CD14-positive monocyte (primary cell): ENCODE data around the gene PITPNC1. TPM values are rescaled to one million over a fixed set of nuclear protein-coding genes. Genes with fewer than 3 reads are reported as not detected.

Source experiments
- DNase-seq, 3 donors: peaks; one replicate each; pipeline ENCODE4 v3.0.0-alpha.2; 2011 to 2022
- H2AFZ ChIP-seq: 2 replicates; pipeline ENCODE4 v1.6.0; 2012; ENCODE audit warnings: mild to moderate bottlenecking, low read depth, low read length, inconsistent platforms; ENCODE audit not compliant: insufficient read depth, poor library complexity, severe bottlenecking
- H3K27ac ChIP-seq, 2 donors: 1 replicate in 1 of 2; 2 replicates in 1 of 2; pipeline ENCODE4 v1.5.1; 2012 to 2013; ENCODE audit warnings: low read length in 2 of 2, control low read depth in 1 of 2, inconsistent platforms in 1 of 2, low read depth in 1 of 2, mild to moderate bottlenecking in 1 of 2
- H3K27me3 ChIP-seq, 2 donors: one replicate each; pipeline versions ENCODE4 v1.6.0 to v1.6.1; 2011 to 2013; ENCODE audit warnings: low read length in 2 of 2; ENCODE audit not compliant: control insufficient read depth in 2 of 2, insufficient read depth in 2 of 2
- H3K36me3 ChIP-seq, 2 donors: replicated peaks in 1 of 2; 1 replicate in 1 of 2; 2 replicates in 1 of 2; pipeline versions ENCODE4 v1.5.1 to v1.6.1; 2012 to 2013; ENCODE audit warnings: low read length in 2 of 2, control low read depth in 1 of 2, inconsistent platforms in 1 of 2, mild to moderate bottlenecking in 1 of 2; ENCODE audit not compliant: insufficient read depth in 2 of 2, control insufficient read depth in 1 of 2
- H3K4me1 ChIP-seq, 2 donors: 1 replicate in 1 of 2; 2 replicates in 1 of 2; pipeline versions ENCODE4 v1.5.1 to v1.6.1; 2012 to 2013; ENCODE audit warnings: low read length in 2 of 2, control low read depth in 1 of 2, inconsistent platforms in 1 of 2, mild to moderate bottlenecking in 1 of 2, moderate library complexity in 1 of 2; ENCODE audit not compliant: insufficient read depth in 2 of 2, control insufficient read depth in 1 of 2
- H3K4me2 ChIP-seq: replicated peaks from 2 replicates; pipeline ENCODE3; 2012; ENCODE audit warnings: low read length, moderate library complexity, mild to moderate bottlenecking; ENCODE audit not compliant: poor library complexity, severe bottlenecking; ENCODE audit errors: extremely low read depth
- H3K4me3 ChIP-seq, 3 experiments: fragments of 200-600 bp in 1 of 3; sonication (generic) in 1 of 3; replicated peaks in 1 of 3; 1 replicate in 2 of 3; 2 replicates in 1 of 3; pipeline ENCODE4 v1.5.1; 2011 to 2013; ENCODE audit warnings: low read length in 3 of 3, mild to moderate bottlenecking in 3 of 3, control low read depth in 2 of 3, low read depth in 2 of 3, inconsistent platforms in 1 of 3, moderate library complexity in 1 of 3
- H3K79me2 ChIP-seq: 2 replicates; pipeline ENCODE4 v1.6.0; 2012; ENCODE audit warnings: mild to moderate bottlenecking, control low read depth, inconsistent platforms, low read length, moderate library complexity; ENCODE audit not compliant: insufficient read depth
- H3K9ac ChIP-seq: 2 replicates; pipeline ENCODE4 v1.6.0; 2017; ENCODE audit warnings: low read length, mild to moderate bottlenecking; ENCODE audit not compliant: insufficient read depth, poor library complexity, severe bottlenecking
- H3K9me3 ChIP-seq, 2 donors: replicated peaks in 1 of 2; 1 replicate in 1 of 2; 2 replicates in 1 of 2; pipeline versions ENCODE4 v1.5.1 to v1.6.1; 2012 to 2013; ENCODE audit warnings: low read length in 2 of 2, control low read depth in 1 of 2; ENCODE audit not compliant: control insufficient read depth in 1 of 2, insufficient read depth in 1 of 2
- H4K20me1 ChIP-seq: 2 replicates; pipeline ENCODE4 v1.6.0; 2012; ENCODE audit warnings: mild to moderate bottlenecking, low read length, control low read depth, moderate library complexity; ENCODE audit not compliant: insufficient read depth
- H3K27ac Mint-ChIP-seq, 7 donors: one replicate each; pipeline ENCODE4 v1.8.0; 2020; ENCODE audit warnings: mild to moderate bottlenecking in 7 of 7, mixed read lengths in 7 of 7, moderate library complexity in 6 of 7, inconsistent platforms in 2 of 7
- H3K27me3 Mint-ChIP-seq, 3 donors: one replicate each; pipeline ENCODE4 v1.8.0; 2021 to 2022; ENCODE audit warnings: low read depth in 3 of 3, mild to moderate bottlenecking in 3 of 3, mixed read lengths in 3 of 3, moderate library complexity in 3 of 3, inconsistent platforms in 1 of 3
- H3K36me3 Mint-ChIP-seq, 2 donors: one replicate each; pipeline ENCODE4 v1.8.0; 2020; ENCODE audit warnings: mixed read lengths in 2 of 2, inconsistent platforms in 1 of 2, mild to moderate bottlenecking in 1 of 2
- H3K4me1 Mint-ChIP-seq: one replicate; pipeline ENCODE4 v1.8.0; 2020; ENCODE audit warnings: mild to moderate bottlenecking, mixed read lengths
- H3K4me3 Mint-ChIP-seq, 2 donors: one replicate each; pipeline ENCODE4 v1.8.0; 2020; ENCODE audit warnings: mild to moderate bottlenecking in 2 of 2, mixed read lengths in 2 of 2, moderate library complexity in 1 of 2
- H3K9me3 Mint-ChIP-seq, 7 donors: one replicate each; pipeline ENCODE4 v1.8.0; 2020 to 2022; ENCODE audit warnings: mixed read lengths in 7 of 7, mild to moderate bottlenecking in 6 of 7, moderate library complexity in 6 of 7, inconsistent platforms in 2 of 7
- WGBS: methylation state at CpG from one replicate; pipeline ENCODE4 v1.1.5; 2013; ENCODE audit warnings: missing lambda C conversion rate; ENCODE audit not compliant: insufficient coverage; 5-methylcytosine and 5-hydroxymethylcytosine counted together
- intact Hi-C, 2 donors: fragments of 100-400 bp; cut with micrococcal nuclease; formaldehyde crosslinking; loops; one replicate each; pipeline versions ENCODE4 v1.15.0 to v1.15.1; 2023
- polyA plus RNA-seq, 3 donors: library from polyadenylated mRNA; depleted of rRNA in 1 of 3; unstranded in 2 of 3; stranded (reverse) in 1 of 3; fragments of 300-500 nt in 2 of 3; fragments of >200 nt in 1 of 3; fragmentation: Illumina TruSeq in 2 of 3; gene quantifications; 1 replicate in 2 of 3; 2 replicates in 1 of 3; pipeline ENCODE4 v1.2.3, GENCODE V29; 2012 to 2021
- TF ChIP-seq, protein P1 (sequence below): fragments of 200-600 bp; IDR thresholded peaks from one replicate; pipeline ENCODE4 v1.8.0; 2022; ENCODE audit warnings: antibody characterized with exemption, mild to moderate bottlenecking

PITPNC1 gene
- polyA plus RNA-seq, 3 donors = 18.5 to 31.0 (median 21.7) TPM

DNA sequence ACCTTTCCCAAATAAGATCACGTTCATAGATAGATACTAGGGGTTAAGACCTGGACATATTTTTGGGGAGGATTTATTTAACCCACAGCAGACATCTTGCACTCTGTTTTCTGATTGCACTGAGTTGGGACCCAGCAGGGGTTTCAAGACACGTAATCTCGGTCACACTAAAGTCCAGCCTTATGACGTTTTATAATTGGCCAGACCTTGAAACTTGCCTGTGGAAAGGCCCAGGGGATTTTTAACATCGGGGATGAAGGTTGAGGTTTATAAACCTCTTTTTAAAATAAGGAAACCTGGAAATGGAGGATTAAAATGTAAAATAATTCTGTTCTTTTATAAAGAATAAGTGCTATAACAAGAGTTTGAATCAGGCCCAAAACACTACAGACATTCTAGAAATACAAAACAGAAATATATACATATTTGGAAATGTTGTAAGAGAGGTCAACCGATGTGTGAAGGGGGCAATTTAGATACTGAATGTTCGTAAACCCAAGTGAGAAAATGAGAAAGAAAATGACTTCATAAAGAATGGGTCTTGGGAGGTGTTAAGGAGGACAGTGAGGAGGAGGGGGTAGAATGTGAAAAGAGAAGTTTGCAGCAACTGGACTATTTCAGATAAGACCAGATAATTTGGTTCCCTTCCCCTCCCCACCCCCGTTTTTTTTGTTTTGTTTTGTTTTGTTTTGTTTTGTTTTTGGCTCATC is 279.6 kb downstream of the PITPNC1 start:
- Histone ChIP-seq H2AFZ (no peak overlapping the region), H3K9me3 (peaks cover 0 to 9% of the 10 kb centered on the region in 2 donors), H3K27me3 (no peaks in the 10 kb centered on the region), H3K27ac (no peak overlapping the region), H3K79me2 (no peaks in the 10 kb centered on the region), H3K4me1 (no peaks in the 10 kb centered on the region), H3K9ac (no peak overlapping the region), H4K20me1 (no peaks in the 10 kb centered on the region), H3K36me3 (peaks cover 0 to 6% of the 10 kb centered on the region in 2 donors), H3K4me2 (no peak overlapping the region), H3K4me3 (no peak overlapping the region)
- H3K36me3 Mint-ChIP-seq = peaks cover 13 to 21% of the 10 kb centered on the region in 2 donors
- H3K4me3 Mint-ChIP-seq = no peak overlapping the region
- 100% methylated on average over 2 of the region's 8 CpGs for WGBS
- DNase-seq = no peak
- TF ChIP-seq, protein P1, sequence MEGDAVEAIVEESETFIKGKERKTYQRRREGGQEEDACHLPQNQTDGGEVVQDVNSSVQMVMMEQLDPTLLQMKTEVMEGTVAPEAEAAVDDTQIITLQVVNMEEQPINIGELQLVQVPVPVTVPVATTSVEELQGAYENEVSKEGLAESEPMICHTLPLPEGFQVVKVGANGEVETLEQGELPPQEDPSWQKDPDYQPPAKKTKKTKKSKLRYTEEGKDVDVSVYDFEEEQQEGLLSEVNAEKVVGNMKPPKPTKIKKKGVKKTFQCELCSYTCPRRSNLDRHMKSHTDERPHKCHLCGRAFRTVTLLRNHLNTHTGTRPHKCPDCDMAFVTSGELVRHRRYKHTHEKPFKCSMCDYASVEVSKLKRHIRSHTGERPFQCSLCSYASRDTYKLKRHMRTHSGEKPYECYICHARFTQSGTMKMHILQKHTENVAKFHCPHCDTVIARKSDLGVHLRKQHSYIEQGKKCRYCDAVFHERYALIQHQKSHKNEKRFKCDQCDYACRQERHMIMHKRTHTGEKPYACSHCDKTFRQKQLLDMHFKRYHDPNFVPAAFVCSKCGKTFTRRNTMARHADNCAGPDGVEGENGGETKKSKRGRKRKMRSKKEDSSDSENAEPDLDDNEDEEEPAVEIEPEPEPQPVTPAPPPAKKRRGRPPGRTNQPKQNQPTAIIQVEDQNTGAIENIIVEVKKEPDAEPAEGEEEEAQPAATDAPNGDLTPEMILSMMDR = no peak
- no peak overlapping the region for H3K27ac Mint-ChIP-seq
- peaks cover 9 to 21% (median 16%) of the 10 kb centered on the region in 7 donors for H3K9me3 Mint-ChIP-seq
- peaks cover 0 to 4% (median 0%) of the 10 kb centered on the region in 3 donors for H3K27me3 Mint-ChIP-seq
- intact Hi-C loops = no loop called here
- no peaks in the 10 kb centered on the region for H3K4me1 Mint-ChIP-seq

DNA sequence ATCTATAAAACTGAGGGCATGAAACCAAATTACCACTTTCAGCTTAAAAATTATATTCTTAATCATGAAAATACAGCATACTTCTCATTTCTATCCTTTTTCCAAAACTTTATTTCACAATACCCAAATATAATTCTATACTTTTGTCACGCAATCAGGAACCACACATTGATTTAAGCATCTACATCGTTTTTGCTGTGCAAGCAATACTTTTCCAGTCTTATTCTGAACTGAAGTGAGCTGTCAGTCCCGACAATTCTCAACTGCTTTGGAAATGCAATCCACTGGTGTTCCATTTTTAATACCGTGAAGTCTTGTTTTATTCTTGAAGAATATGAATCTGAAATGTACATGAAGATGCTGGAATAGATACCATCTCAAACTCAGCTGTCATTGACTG is 280.5 kb downstream of the PITPNC1 start:
- H3K79me2 ChIP-seq = no peaks in the 10 kb centered on the region
- no peak overlapping the region for H2AFZ ChIP-seq
- no peak overlapping the region for H3K4me2 ChIP-seq
- Mint-ChIP-seq H3K4me1 (no peaks in the 10 kb centered on the region), H3K4me3 (no peak overlapping the region), H3K27me3 (peaks cover 0 to 4% (median 0%) of the 10 kb centered on the region in 3 donors), H3K36me3 (peaks cover 13 to 17% of the 10 kb centered on the region in 2 donors), H3K27ac (no peak overlapping the region), H3K9me3 (peaks cover 11 to 21% (median 16%) of the 10 kb centered on the region in 7 donors)
- no peak for DNase-seq
- TF ChIP-seq, protein P1 = no peak
- WGBS = 95% methylated on average over 3 of the region's 4 CpGs
- no peaks in the 10 kb centered on the region for H3K27me3 ChIP-seq
- no peak overlapping the region for H3K27ac ChIP-seq
- H3K9me3 ChIP-seq = peaks cover 0 to 9% of the 10 kb centered on the region in 2 donors
- no peaks in the 10 kb centered on the region for H3K4me1 ChIP-seq
- no peaks in the 10 kb centered on the region for H4K20me1 ChIP-seq
- no peak overlapping the region for H3K4me3 ChIP-seq
- no peak overlapping the region for H3K9ac ChIP-seq
- peaks cover 0 to 6% of the 10 kb centered on the region in 2 donors for H3K36me3 ChIP-seq
- intact Hi-C loops = no loop called here
